Stimulated activated CD8-positive, alpha-beta memory T cell treated with anti-CD3 and anti-CD28 coated beads, Interleukin-7, amount 100 ng/mL, for 24 hours (primary cell): ENCODE measurements around the gene ARMC12.

Source experiments
- DNase-seq: peaks from one replicate; pipeline ENCODE4 v3.0.0-alpha.2; 2020; ENCODE audit warnings: low read depth

The ARMC12 gene

GRCh38 chr6:35776364-35777215, 39.8 kb downstream of the ARMC12 start, which contains the start of gene CLPSL2:
TSS of gene CLPSL2 (plus strand) at chr6:35776598. CDS start at chr6:35776619, 21 bp downstream.
- no peak for DNase-seq

- DNase-seq: no peak
These were observed 40.7 kb downstream of the ARMC12 start for GRCh38 chr6:35777356-35778102.

- DNase-seq: no peak
These were observed 41.6 kb downstream of the ARMC12 start for GRCh38 chr6:35778437-35778836.

GRCh38 chr6:35780719-35781118, 43.9 kb downstream of the ARMC12 start, which contains the start of gene CLPSL1:
TSS of gene CLPSL1 (plus strand) at chr6:35781019. CDS start at chr6:35781111, 92 bp downstream.
- no peak for DNase-seq

GRCh38 chr6:35781290-35781689, 44.5 kb downstream of the ARMC12 start:
- no peak for DNase-seq

GRCh38 chr6:35782424-35782823, 45.6 kb downstream of the ARMC12 start:
- DNase-seq: no peak

GRCh38 chr6:35784200-35784599, 47.4 kb downstream of the ARMC12 start:
- no peak for DNase-seq

- DNase-seq: no peak
These were observed 49.4 kb downstream of the ARMC12 start for GRCh38 chr6:35786272-35786671.

- no peak for DNase-seq
These were observed 50.0 kb downstream of the ARMC12 start for GRCh38 chr6:35786810-35787209.

- no peak for DNase-seq
These were observed 50.7 kb downstream of the ARMC12 start for GRCh38 chr6:35787266-35788218.

- DNase-seq: no peak
These were observed 51.7 kb downstream of the ARMC12 start for GRCh38 chr6:35788423-35788982.

GRCh38 chr6:35790683-35791082, 53.9 kb downstream of the ARMC12 start:
- DNase-seq: no peak

- DNase-seq: no peak
These were observed 58.0 kb downstream of the ARMC12 start for GRCh38 chr6:35794536-35795452.

- no peak for DNase-seq
These were observed 58.7 kb downstream of the ARMC12 start for GRCh38 chr6:35795453-35796071.

GRCh38 chr6:35796236-35796635, 59.4 kb downstream of the ARMC12 start:
- no peak for DNase-seq

- DNase-seq: no peak
These were observed 61.1 kb downstream of the ARMC12 start for GRCh38 chr6:35797837-35798526.
